Caco-2 (cell line): Measurements from ENCODE around the gene RASAL3. TPM values are rescaled to one million over a fixed set of nuclear protein-coding genes. Genes with fewer than 3 reads are reported as not detected.

Experiments
- BruUV-seq: library from RNA; stranded (reverse); fragments of 400-500 nt; replicated peaks from 2 replicates; lab custom pipeline; 2021; lab: Mats Ljungman, UMichigan
- CTCF ChIA-PET: fragments of 300-600 bp; sonication (Branson Sonifier 250); formaldehyde crosslinking; loops from one replicate; lab custom pipeline; 2022; ENCODE audit warnings: antibody characterized with exemption; lab: Charles Lee
- POLR2A ChIA-PET: fragments of 300-600 bp; sonication (Branson Sonifier 250); formaldehyde crosslinking; loops from one replicate; lab custom pipeline; 2022; ENCODE audit warnings: antibody characterized with exemption; lab: Charles Lee
- DNase-seq, 2 experiments: peaks; one replicate each; pipeline versions ENCODE4 v3.0.0 to v3.0.0-alpha.2; 2020 to 2022
- H3K27me3 ChIP-seq: replicated peaks from 2 replicates; pipeline ENCODE4 v1.6.0; 2011; ENCODE audit warnings: low read length; ENCODE audit not compliant: control insufficient read depth, insufficient read depth
- H3K36me3 ChIP-seq: 2 replicates; pipeline ENCODE4 v1.5.1; 2011; ENCODE audit warnings: low read length; ENCODE audit not compliant: control insufficient read depth, insufficient read depth
- H3K4me1 ChIP-seq: fragments of 250-450 bp; sonication (Bioruptor Pico); 2 replicates; pipeline ENCODE4 v1.5.1; 2020; ENCODE audit warnings: mild to moderate bottlenecking
- H3K4me3 ChIP-seq: 2 replicates; pipeline ENCODE4 v1.5.1; 2011; ENCODE audit warnings: low read depth, mild to moderate bottlenecking, control low read depth, low read length
- H3K9me3 ChIP-seq: fragments of 250-450 bp; sonication (Bioruptor Pico); 2 replicates; pipeline ENCODE4 v1.5.1; 2020; ENCODE audit warnings: mild to moderate bottlenecking, moderate library complexity
- H3K27ac Mint-ChIP-seq: one replicate; pipeline ENCODE4 v1.8.0; 2022; ENCODE audit warnings: mixed read lengths; ENCODE audit not compliant: unreplicated experiment
- H3K27me3 Mint-ChIP-seq: one replicate; pipeline ENCODE4 v1.8.0; 2022; ENCODE audit warnings: mixed read lengths; ENCODE audit not compliant: insufficient read depth, unreplicated experiment
- H3K36me3 Mint-ChIP-seq: one replicate; pipeline ENCODE4 v1.8.0; 2022; ENCODE audit warnings: mild to moderate bottlenecking, mixed read lengths; ENCODE audit not compliant: insufficient read depth, unreplicated experiment
- H3K4me1 Mint-ChIP-seq: one replicate; pipeline ENCODE4 v1.8.0; 2022; ENCODE audit warnings: low read depth, mixed read lengths; ENCODE audit not compliant: unreplicated experiment
- H3K4me3 Mint-ChIP-seq: one replicate; pipeline ENCODE4 v1.8.0; 2022; ENCODE audit warnings: mild to moderate bottlenecking, moderate library complexity, mixed read lengths; ENCODE audit not compliant: unreplicated experiment
- H3K9me3 Mint-ChIP-seq: one replicate; pipeline ENCODE4 v1.8.0; 2022; ENCODE audit warnings: mixed read lengths; ENCODE audit not compliant: unreplicated experiment
- CTCF ChIP-seq, 2 experiments: fragments of 200-600 bp in 1 of 2; IDR thresholded peaks; 1 replicate in 1 of 2; 2 replicates in 1 of 2; pipeline versions ENCODE4 v1.5.1 to v1.8.0; 2011 to 2022; ENCODE audit warnings: antibody characterized with exemption in 1 of 2, control low read depth in 1 of 2, inconsistent platforms in 1 of 2, low read depth in 1 of 2, low read length in 1 of 2, mild to moderate bottlenecking in 1 of 2, moderate library complexity in 1 of 2; ENCODE audit not compliant: insufficient read depth in 1 of 2, severe bottlenecking in 1 of 2, unreplicated experiment in 1 of 2
- intact Hi-C: fragments of 100-400 bp; cut with micrococcal nuclease; formaldehyde crosslinking; loops from one replicate; pipeline ENCODE4 v1.10.0; 2022; ENCODE audit not compliant: unreplicated experiment
- total RNA-seq: library from RNA; stranded (reverse); gene quantifications from 2 replicates; pipeline ENCODE4 v1.2.3, GENCODE V29; 2022

RASAL3 gene
- total RNA-seq, 1 experiment from 2014 or later = not detected

GRCh38 chr19:15502264-15502663, 37.9 kb upstream of the RASAL3 start:
- Histone ChIP-seq H3K27me3 (no peaks in the 10 kb centered on the region; the same call in 1 of the 2 replicates), H3K36me3 (no peaks in the 10 kb centered on the region), H3K4me3 (no peak overlapping the region), H3K4me1 (no peaks in the 10 kb centered on the region), H3K9me3 (no peaks in the 10 kb centered on the region)
- H3K9me3 Mint-ChIP-seq = no peaks in the 10 kb centered on the region
- no peak for DNase-seq
- no peak overlapping the region for H3K27ac Mint-ChIP-seq
- H3K4me1 Mint-ChIP-seq = peaks cover 17% of the 10 kb centered on the region
- POLR2A ChIA-PET = no interaction called here
- no TSS peak for BruUV-seq
- intact Hi-C loops = no loop called here
- CTCF ChIA-PET = no interaction called here
- H3K4me3 Mint-ChIP-seq = no peak overlapping the region
- peaks cover 22% of the 10 kb centered on the region for H3K27me3 Mint-ChIP-seq
- TF ChIP-seq CTCF (IDR thresholded peaks at IDR 0.05; ENCODE audit: insufficient read depth in 1 of 2, low read depth in 1 of 2, low read length in 1 of 2, severe bottlenecking in 1 of 2, unreplicated experiment in 1 of 2) = no peak
- no peaks in the 10 kb centered on the region for H3K36me3 Mint-ChIP-seq

- Mint-ChIP-seq H3K36me3 (no peaks in the 10 kb centered on the region), H3K27ac (no peak overlapping the region), H3K4me3 (no peak overlapping the region), H3K9me3 (no peaks in the 10 kb centered on the region), H3K4me1 (peaks cover 17% of the 10 kb centered on the region), H3K27me3 (peaks cover 20% of the 10 kb centered on the region)
- Histone ChIP-seq H3K4me3 (no peak overlapping the region), H3K9me3 (no peaks in the 10 kb centered on the region), H3K4me1 (no peaks in the 10 kb centered on the region), H3K27me3 (no peaks in the 10 kb centered on the region), H3K36me3 (no peaks in the 10 kb centered on the region)
- intact Hi-C loops = no loop called here
- no peak for TF ChIP-seq CTCF (IDR thresholded peaks at IDR 0.05; ENCODE audit: insufficient read depth in 1 of 2, low read depth in 1 of 2, low read length in 1 of 2, severe bottlenecking in 1 of 2, unreplicated experiment in 1 of 2)
- no peak for DNase-seq
- ChIA-PET CTCF (no interaction called here), POLR2A (no interaction called here)
- no TSS peak for BruUV-seq
These were observed 37.3 kb upstream of the RASAL3 start for GRCh38 chr19:15501596-15501995.

GRCh38 chr19:15498910-15499309, 34.6 kb upstream of the RASAL3 start:
- BruUV-seq = no TSS peak
- Mint-ChIP-seq H3K27me3 (peaks cover 17% of the 10 kb centered on the region), H3K9me3 (no peaks in the 10 kb centered on the region), H3K4me1 (peaks cover 17% of the 10 kb centered on the region), H3K4me3 (no peak overlapping the region), H3K36me3 (no peaks in the 10 kb centered on the region), H3K27ac (no peak overlapping the region)
- TF ChIP-seq CTCF (IDR thresholded peaks at IDR 0.05; ENCODE audit: insufficient read depth in 1 of 2, low read depth in 1 of 2, low read length in 1 of 2, severe bottlenecking in 1 of 2, unreplicated experiment in 1 of 2) = no peak
- no peaks in the 10 kb centered on the region for H3K9me3 ChIP-seq
- no peak overlapping the region for H3K4me3 ChIP-seq
- CTCF ChIA-PET = no interaction called here
- no peaks in the 10 kb centered on the region for H3K27me3 ChIP-seq
- no peak for DNase-seq
- POLR2A ChIA-PET = no interaction called here
- intact Hi-C loops = no loop called here
- no peaks in the 10 kb centered on the region for H3K4me1 ChIP-seq
- H3K36me3 ChIP-seq = no peaks in the 10 kb centered on the region
